GM12873 (cell line): Measurements from ENCODE around the gene TNS1.

Experiments
- CTCF ChIP-seq: IDR thresholded peaks from 2 replicates; pipeline ENCODE4 v1.5.1; 2012; ENCODE audit warnings: low read depth, mild to moderate bottlenecking, moderate library complexity, low read length, control low read depth; ENCODE audit not compliant: insufficient read depth; ENCODE audit errors: missing control alignments

Gene TNS1

GRCh38 chr2:218032336-218033171, 29.8 kb upstream of the TNS1 start:
- TF ChIP-seq CTCF, result no peak

- no peak for TF ChIP-seq CTCF
Observed at GRCh38 chr2:218031771-218032257, 29.0 kb upstream of the TNS1 start.

- TF ChIP-seq CTCF, result no peak
Observed at GRCh38 chr2:218031261-218031660, 28.5 kb upstream of the TNS1 start.

- no peak for TF ChIP-seq CTCF
Observed at GRCh38 chr2:218030409-218031195, 27.8 kb upstream of the TNS1 start.

- TF ChIP-seq CTCF, result no peak
Observed at GRCh38 chr2:218029366-218030360, 26.9 kb upstream of the TNS1 start.

- TF ChIP-seq CTCF, result no peak
Observed at GRCh38 chr2:218028562-218029348, 26.0 kb upstream of the TNS1 start.
